Testis (tissue), 2 donors: ENCODE data around the gene COL4A1.

Source experiments
- CTCF ChIP-seq, 3 experiments: fragments of 450-650 bp in 2 of 3; fragments of 200-600 bp in 1 of 3; sonication (generic) in 1 of 3; IDR thresholded peaks; one replicate each; pipeline ENCODE4 v1.5.1; 2016 to 2019; ENCODE audit warnings: antibody characterized with exemption in 3 of 3, mild to moderate bottlenecking in 2 of 3, moderate library complexity in 1 of 3
- POLR2A ChIP-seq: fragments of 450-650 bp; IDR thresholded peaks from one replicate; pipeline ENCODE4 v1.6.1; 2017; ENCODE audit warnings: antibody characterized with exemption, mild to moderate bottlenecking, moderate library complexity

GRCh38 chr13:110322126-110322827 lies 15.3 kb upstream of the COL4A1 start:
- TF ChIP-seq CTCF (IDR thresholded peaks at IDR 0.05) (no peak), POLR2A (no peak)
